SK-N-SH treated with all-trans-retinoic acid at 6 μM for 48 hours (cell line): Measurements from ENCODE around the gene TET2.

Experiments used
- ATAC-seq: fragments of 200-7000 bp; cut with Tn5 transposase; 3 replicates; pipeline ENCODE4 v1.9.1; 2020; ENCODE audit warnings: mild to moderate bottlenecking, moderate library complexity
- ARNTL ChIP-seq: fragments of 450-650 bp; formaldehyde crosslinking; IDR thresholded peaks from 2 replicates; pipeline ENCODE4 v1.5.0; 2020; ENCODE audit warnings: low read depth, mild to moderate bottlenecking, moderate library complexity, borderline replicate concordance
- BACH2 ChIP-seq: fragments of 250-450 bp; sonication (Bioruptor Pico); IDR thresholded peaks from 2 replicates; pipeline ENCODE4 v1.9.0; 2021; ENCODE audit warnings: mild to moderate bottlenecking, borderline replicate concordance
- CSDC2 ChIP-seq: fragments of 250-450 bp; sonication (Bioruptor Pico); IDR thresholded peaks from 2 replicates; pipeline ENCODE4 v1.5.0; 2020; ENCODE audit warnings: mild to moderate bottlenecking, moderate library complexity
- ESRRG ChIP-seq: fragments of 250-450 bp; sonication (Bioruptor Pico); IDR thresholded peaks from 2 replicates; pipeline ENCODE4 v1.6.1; 2021; ENCODE audit warnings: mild to moderate bottlenecking
- GLIS3 ChIP-seq: fragments of 250-450 bp; sonication (Bioruptor Pico); IDR thresholded peaks from 2 replicates; pipeline ENCODE4 v1.5.0; 2020; ENCODE audit warnings: mild to moderate bottlenecking, moderate library complexity
- ISL1 ChIP-seq: fragments of 250-450 bp; sonication (Bioruptor Pico); IDR thresholded peaks from 2 replicates; pipeline ENCODE4 v2.1.2; 2022; ENCODE audit warnings: mild to moderate bottlenecking, moderate library complexity
- OSR1 ChIP-seq: fragments of 250-450 bp; sonication (Bioruptor Pico); IDR thresholded peaks from 2 replicates; pipeline ENCODE4 v1.8.0; 2022; ENCODE audit warnings: moderate library complexity, mild to moderate bottlenecking, inconsistent platforms
- PPARA ChIP-seq: fragments of 250-450 bp; sonication (Bioruptor Pico); IDR thresholded peaks from 2 replicates; pipeline ENCODE4 v1.5.0; 2020; ENCODE audit warnings: mild to moderate bottlenecking, borderline replicate concordance
- RARB ChIP-seq: fragments of 250-450 bp; sonication (Bioruptor Pico); IDR thresholded peaks from 2 replicates; pipeline ENCODE4 v1.8.0; 2021; ENCODE audit warnings: mild to moderate bottlenecking, moderate library complexity
- TCF4 ChIP-seq: fragments of 250-450 bp; sonication (Bioruptor Pico); IDR thresholded peaks from 2 replicates; pipeline ENCODE4 v1.8.0; 2021; ENCODE audit warnings: mild to moderate bottlenecking, moderate library complexity, borderline replicate concordance
- TOX ChIP-seq: fragments of 250-450 bp; sonication (Bioruptor Pico); IDR thresholded peaks from 2 replicates; pipeline ENCODE4 v1.8.0; 2021; ENCODE audit warnings: mild to moderate bottlenecking, moderate library complexity, borderline replicate concordance
- ZC3H10 ChIP-seq: fragments of 250-450 bp; sonication (Bioruptor Pico); IDR thresholded peaks from 2 replicates; pipeline ENCODE4 v1.5.1; 2021; ENCODE audit warnings: mild to moderate bottlenecking, moderate library complexity
- ZFP3 ChIP-seq: fragments of 250-450 bp; sonication (Bioruptor Pico); IDR thresholded peaks from 2 replicates; pipeline ENCODE4 v1.5.0; 2020; ENCODE audit warnings: mild to moderate bottlenecking, moderate library complexity
- ZFP30 ChIP-seq: fragments of 450-650 bp; formaldehyde crosslinking; IDR thresholded peaks from 2 replicates; pipeline ENCODE4 v1.5.0; 2022; ENCODE audit warnings: mild to moderate bottlenecking, moderate library complexity
- ZNF565 ChIP-seq: fragments of 450-650 bp; formaldehyde crosslinking; conservative IDR thresholded peaks from 2 replicates; pipeline ENCODE4 v1.5.0; 2020; ENCODE audit warnings: low read depth, mild to moderate bottlenecking, moderate library complexity
- ZNF70 ChIP-seq: fragments of 450-650 bp; formaldehyde crosslinking; IDR thresholded peaks from 2 replicates; pipeline ENCODE4 v1.5.0; 2020; ENCODE audit warnings: mild to moderate bottlenecking, moderate library complexity
- ZNF8 ChIP-seq: fragments of 450-650 bp; formaldehyde crosslinking; IDR thresholded peaks from 2 replicates; pipeline ENCODE4 v1.5.0; 2020; ENCODE audit warnings: mild to moderate bottlenecking, moderate library complexity
- TF ChIP-seq, protein P1 (sequence below): fragments of 250-450 bp; sonication (Bioruptor Pico); IDR thresholded peaks from 2 replicates; pipeline ENCODE4 v1.5.1; 2021; ENCODE audit warnings: mild to moderate bottlenecking, moderate library complexity
- TF ChIP-seq, protein P2 (sequence below): fragments of 250-450 bp; sonication (Bioruptor Pico); IDR thresholded peaks from 2 replicates; pipeline ENCODE4 v1.5.1; 2020; ENCODE audit warnings: low read depth, mild to moderate bottlenecking, moderate library complexity
- TF ChIP-seq, protein P3 (sequence below): fragments of 250-450 bp; sonication (Bioruptor Pico); IDR thresholded peaks from 2 replicates; pipeline ENCODE4 v1.8.0; 2021; ENCODE audit warnings: low read depth, mild to moderate bottlenecking, moderate library complexity, borderline replicate concordance
- TF ChIP-seq, protein P4 (sequence below): fragments of 250-450 bp; sonication (Bioruptor Pico); IDR thresholded peaks from 2 replicates; pipeline ENCODE4 v1.8.0; 2020; ENCODE audit warnings: mild to moderate bottlenecking, moderate library complexity, borderline replicate concordance
- TF ChIP-seq, protein P5 (sequence below): fragments of 250-450 bp; sonication (Bioruptor Pico); IDR thresholded peaks from 2 replicates; pipeline ENCODE4 v1.5.0; 2020; ENCODE audit warnings: mild to moderate bottlenecking, moderate library complexity

The TET2 gene

DNA sequence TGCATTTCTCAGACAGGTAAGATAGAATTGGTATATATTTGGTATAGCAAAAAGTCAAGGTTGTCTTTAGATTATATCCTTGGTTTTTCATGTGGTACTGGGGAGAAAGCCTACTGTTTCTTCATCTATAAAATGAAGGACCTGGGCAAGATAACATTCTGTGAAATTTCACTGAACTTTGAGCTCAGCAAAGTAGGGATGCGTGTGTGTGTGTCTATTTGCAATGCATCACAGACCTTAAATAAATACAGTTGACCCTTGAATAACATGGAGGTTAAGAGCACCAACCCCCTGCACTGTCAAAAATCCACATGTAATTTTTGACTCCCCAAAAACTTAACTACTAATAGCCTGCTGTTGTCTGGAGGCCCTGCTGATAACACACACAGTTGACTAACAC is 25.2 kb downstream of the TET2 start:
- no peak for ATAC-seq
- TF ChIP-seq, protein P1, sequence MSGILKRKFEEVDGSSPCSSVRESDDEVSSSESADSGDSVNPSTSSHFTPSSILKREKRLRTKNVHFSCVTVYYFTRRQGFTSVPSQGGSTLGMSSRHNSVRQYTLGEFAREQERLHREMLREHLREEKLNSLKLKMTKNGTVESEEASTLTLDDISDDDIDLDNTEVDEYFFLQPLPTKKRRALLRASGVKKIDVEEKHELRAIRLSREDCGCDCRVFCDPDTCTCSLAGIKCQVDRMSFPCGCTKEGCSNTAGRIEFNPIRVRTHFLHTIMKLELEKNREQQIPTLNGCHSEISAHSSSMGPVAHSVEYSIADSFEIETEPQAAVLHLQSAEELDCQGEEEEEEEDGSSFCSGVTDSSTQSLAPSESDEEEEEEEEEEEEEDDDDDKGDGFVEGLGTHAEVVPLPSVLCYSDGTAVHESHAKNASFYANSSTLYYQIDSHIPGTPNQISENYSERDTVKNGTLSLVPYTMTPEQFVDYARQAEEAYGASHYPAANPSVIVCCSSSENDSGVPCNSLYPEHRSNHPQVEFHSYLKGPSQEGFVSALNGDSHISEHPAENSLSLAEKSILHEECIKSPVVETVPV (CRISPR knock-in tag): no peak
- TF ChIP-seq ZC3H10 (CRISPR knock-in tag) (no peak), PPARA (CRISPR knock-in tag) (no peak), OSR1 (CRISPR knock-in tag) (no peak), ISL1 (CRISPR knock-in tag) (no peak), ESRRG (CRISPR knock-in tag) (no peak), ZFP3 (CRISPR knock-in tag) (no peak), GLIS3 (no peak), TCF4 (CRISPR knock-in tag) (no peak), RARB (CRISPR knock-in tag) (no peak), CSDC2 (CRISPR knock-in tag) (no peak), ZFP30 (CRISPR knock-in tag) (no peak)
- TF ChIP-seq, protein P2, sequence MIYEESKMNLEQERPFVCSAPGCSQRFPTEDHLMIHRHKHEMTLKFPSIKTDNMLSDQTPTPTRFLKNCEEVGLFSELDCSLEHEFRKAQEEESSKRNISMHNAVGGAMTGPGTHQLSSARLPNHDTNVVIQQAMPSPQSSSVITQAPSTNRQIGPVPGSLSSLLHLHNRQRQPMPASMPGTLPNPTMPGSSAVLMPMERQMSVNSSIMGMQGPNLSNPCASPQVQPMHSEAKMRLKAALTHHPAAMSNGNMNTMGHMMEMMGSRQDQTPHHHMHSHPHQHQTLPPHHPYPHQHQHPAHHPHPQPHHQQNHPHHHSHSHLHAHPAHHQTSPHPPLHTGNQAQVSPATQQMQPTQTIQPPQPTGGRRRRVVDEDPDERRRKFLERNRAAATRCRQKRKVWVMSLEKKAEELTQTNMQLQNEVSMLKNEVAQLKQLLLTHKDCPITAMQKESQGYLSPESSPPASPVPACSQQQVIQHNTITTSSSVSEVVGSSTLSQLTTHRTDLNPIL: no peak
- TF ChIP-seq, protein P3, sequence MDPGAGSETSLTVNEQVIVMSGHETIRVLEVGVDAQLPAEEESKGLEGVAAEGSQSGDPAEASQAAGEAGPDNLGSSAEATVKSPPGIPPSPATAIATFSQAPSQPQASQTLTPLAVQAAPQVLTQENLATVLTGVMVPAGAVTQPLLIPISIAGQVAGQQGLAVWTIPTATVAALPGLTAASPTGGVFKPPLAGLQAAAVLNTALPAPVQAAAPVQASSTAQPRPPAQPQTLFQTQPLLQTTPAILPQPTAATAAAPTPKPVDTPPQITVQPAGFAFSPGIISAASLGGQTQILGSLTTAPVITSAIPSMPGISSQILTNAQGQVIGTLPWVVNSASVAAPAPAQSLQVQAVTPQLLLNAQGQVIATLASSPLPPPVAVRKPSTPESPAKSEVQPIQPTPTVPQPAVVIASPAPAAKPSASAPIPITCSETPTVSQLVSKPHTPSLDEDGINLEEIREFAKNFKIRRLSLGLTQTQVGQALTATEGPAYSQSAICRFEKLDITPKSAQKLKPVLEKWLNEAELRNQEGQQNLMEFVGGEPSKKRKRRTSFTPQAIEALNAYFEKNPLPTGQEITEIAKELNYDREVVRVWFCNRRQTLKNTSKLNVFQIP (CRISPR knock-in tag): no peak

DNA sequence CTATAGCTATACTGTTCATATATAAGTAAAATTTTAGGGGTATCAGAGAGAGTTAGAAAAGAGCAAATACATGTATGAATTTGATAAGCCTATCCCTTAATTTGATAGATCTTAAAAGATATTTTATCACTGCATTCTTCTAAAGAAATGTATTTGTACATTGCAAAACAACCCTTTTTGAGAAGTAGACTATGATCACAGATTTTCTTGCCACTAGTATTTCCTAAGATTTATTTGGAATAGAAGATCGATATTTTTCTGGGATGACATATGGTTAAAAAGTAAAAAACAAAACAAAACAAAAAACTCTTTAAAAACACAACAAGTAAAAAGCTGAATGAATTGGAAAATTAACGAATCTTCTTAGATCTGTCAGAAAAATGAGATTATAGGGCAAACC is 27.4 kb downstream of the TET2 start:
- TF ChIP-seq, protein P4, sequence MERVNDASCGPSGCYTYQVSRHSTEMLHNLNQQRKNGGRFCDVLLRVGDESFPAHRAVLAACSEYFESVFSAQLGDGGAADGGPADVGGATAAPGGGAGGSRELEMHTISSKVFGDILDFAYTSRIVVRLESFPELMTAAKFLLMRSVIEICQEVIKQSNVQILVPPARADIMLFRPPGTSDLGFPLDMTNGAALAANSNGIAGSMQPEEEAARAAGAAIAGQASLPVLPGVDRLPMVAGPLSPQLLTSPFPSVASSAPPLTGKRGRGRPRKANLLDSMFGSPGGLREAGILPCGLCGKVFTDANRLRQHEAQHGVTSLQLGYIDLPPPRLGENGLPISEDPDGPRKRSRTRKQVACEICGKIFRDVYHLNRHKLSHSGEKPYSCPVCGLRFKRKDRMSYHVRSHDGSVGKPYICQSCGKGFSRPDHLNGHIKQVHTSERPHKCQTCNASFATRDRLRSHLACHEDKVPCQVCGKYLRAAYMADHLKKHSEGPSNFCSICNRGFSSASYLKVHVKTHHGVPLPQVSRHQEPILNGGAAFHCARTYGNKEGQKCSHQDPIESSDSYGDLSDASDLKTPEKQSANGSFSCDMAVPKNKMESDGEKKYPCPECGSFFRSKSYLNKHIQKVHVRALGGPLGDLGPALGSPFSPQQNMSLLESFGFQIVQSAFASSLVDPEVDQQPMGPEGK (CRISPR knock-in tag): no peak
- TF ChIP-seq ESRRG (CRISPR knock-in tag) (no peak), ZNF70 (no peak), OSR1 (CRISPR knock-in tag) (no peak), RARB (CRISPR knock-in tag) (no peak), BACH2 (CRISPR knock-in tag) (no peak), GLIS3 (no peak), TCF4 (CRISPR knock-in tag) (no peak), ZNF565 (CRISPR knock-in tag) (no peak), ZNF8 (no peak), ZFP3 (CRISPR knock-in tag) (no peak), PPARA (CRISPR knock-in tag) (no peak), TOX (CRISPR knock-in tag) (no peak), ARNTL (CRISPR knock-in tag) (no peak)
- TF ChIP-seq, protein P2: no peak
- TF ChIP-seq, protein P5, sequence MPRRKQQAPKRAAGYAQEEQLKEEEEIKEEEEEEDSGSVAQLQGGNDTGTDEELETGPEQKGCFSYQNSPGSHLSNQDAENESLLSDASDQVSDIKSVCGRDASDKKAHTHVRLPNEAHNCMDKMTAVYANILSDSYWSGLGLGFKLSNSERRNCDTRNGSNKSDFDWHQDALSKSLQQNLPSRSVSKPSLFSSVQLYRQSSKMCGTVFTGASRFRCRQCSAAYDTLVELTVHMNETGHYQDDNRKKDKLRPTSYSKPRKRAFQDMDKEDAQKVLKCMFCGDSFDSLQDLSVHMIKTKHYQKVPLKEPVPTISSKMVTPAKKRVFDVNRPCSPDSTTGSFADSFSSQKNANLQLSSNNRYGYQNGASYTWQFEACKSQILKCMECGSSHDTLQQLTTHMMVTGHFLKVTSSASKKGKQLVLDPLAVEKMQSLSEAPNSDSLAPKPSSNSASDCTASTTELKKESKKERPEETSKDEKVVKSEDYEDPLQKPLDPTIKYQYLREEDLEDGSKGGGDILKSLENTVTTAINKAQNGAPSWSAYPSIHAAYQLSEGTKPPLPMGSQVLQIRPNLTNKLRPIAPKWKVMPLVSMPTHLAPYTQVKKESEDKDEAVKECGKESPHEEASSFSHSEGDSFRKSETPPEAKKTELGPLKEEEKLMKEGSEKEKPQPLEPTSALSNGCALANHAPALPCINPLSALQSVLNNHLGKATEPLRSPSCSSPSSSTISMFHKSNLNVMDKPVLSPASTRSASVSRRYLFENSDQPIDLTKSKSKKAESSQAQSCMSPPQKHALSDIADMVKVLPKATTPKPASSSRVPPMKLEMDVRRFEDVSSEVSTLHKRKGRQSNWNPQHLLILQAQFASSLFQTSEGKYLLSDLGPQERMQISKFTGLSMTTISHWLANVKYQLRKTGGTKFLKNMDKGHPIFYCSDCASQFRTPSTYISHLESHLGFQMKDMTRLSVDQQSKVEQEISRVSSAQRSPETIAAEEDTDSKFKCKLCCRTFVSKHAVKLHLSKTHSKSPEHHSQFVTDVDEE (CRISPR knock-in tag): no peak
- ATAC-seq: no peak
